H1 (cell line): ENCODE measurements around the gene CTNND2.

Source experiments
- ASH2L ChIP-seq: fragments of 200-600, 300-600 bp; sonication (generic); IDR thresholded peaks from one replicate; pipeline ENCODE4 v1.7.1; 2017; ENCODE audit warnings: low read length
- ATF2 ChIP-seq: IDR thresholded peaks from 2 replicates; pipeline ENCODE4 v1.6.1; 2012; ENCODE audit warnings: low read length, inconsistent platforms
- CTCF ChIP-seq, 3 experiments: IDR thresholded peaks; 1 replicate in 2 of 3; 2 replicates in 1 of 3; pipeline versions ENCODE4 v1.5.1 to v1.6.1; 2011; ENCODE audit warnings: low read length in 3 of 3, mild to moderate bottlenecking in 3 of 3, inconsistent platforms in 2 of 3, low read depth in 1 of 3, moderate library complexity in 1 of 3; ENCODE audit not compliant: insufficient read depth in 1 of 3; ENCODE audit errors: control extremely low read depth in 1 of 3
- EGR1 ChIP-seq: IDR thresholded peaks from 2 replicates; pipeline ENCODE4 v1.6.1; 2011; ENCODE audit warnings: low read depth, low read length, borderline replicate concordance
- EP300 ChIP-seq, 2 experiments: IDR thresholded peaks; 1 replicate in 1 of 2; 2 replicates in 1 of 2; pipeline ENCODE4 v1.6.1; 2011 to 2012; ENCODE audit warnings: low read depth in 2 of 2, low read length in 2 of 2, mild to moderate bottlenecking in 2 of 2, borderline replicate concordance in 1 of 2, inconsistent platforms in 1 of 2, moderate library complexity in 1 of 2
- EZH2 ChIP-seq: fragments of 200-600 bp; sonication (generic); IDR thresholded peaks from 2 replicates; pipeline ENCODE4 v1.7.1; 2012; ENCODE audit warnings: low read depth, mild to moderate bottlenecking, moderate library complexity, low read length, inconsistent platforms; ENCODE audit not compliant: severe bottlenecking
- GABPA ChIP-seq: IDR thresholded peaks from 2 replicates; pipeline ENCODE4 v1.6.1; 2011; ENCODE audit warnings: mild to moderate bottlenecking, low read length, moderate library complexity, borderline replicate concordance; ENCODE audit not compliant: insufficient read depth
- HDAC6 ChIP-seq: IDR thresholded peaks from one replicate; pipeline ENCODE4 v1.7.1; 2012; ENCODE audit warnings: low read depth, mild to moderate bottlenecking, inconsistent platforms, low read length, moderate library complexity
- NRF1 ChIP-seq: IDR thresholded peaks from 2 replicates; pipeline ENCODE4 v1.6.1; 2011; ENCODE audit warnings: mild to moderate bottlenecking, low read depth, low read length, improper control_type of control experiment
- POLR2A ChIP-seq, 2 experiments: IDR thresholded peaks; 1 replicate in 1 of 2; 2 replicates in 1 of 2; pipeline ENCODE4 v1.6.1; 2011; ENCODE audit warnings: low read depth in 2 of 2, low read length in 2 of 2, mild to moderate bottlenecking in 2 of 2; ENCODE audit errors: control extremely low read depth in 1 of 2
- RAD21 ChIP-seq, 2 experiments: IDR thresholded peaks in 1 of 2; conservative IDR thresholded peaks in 1 of 2; 2 replicates each; pipeline ENCODE4 v1.6.1; 2011; ENCODE audit warnings: low read depth in 2 of 2, low read length in 2 of 2, improper control_type of control experiment in 1 of 2, inconsistent platforms in 1 of 2, mild to moderate bottlenecking in 1 of 2, moderate library complexity in 1 of 2
- SIN3A ChIP-seq, 2 experiments: IDR thresholded peaks in 1 of 2; conservative IDR thresholded peaks in 1 of 2; 2 replicates each; pipeline ENCODE4 v1.6.1; 2011 to 2012; ENCODE audit warnings: low read length in 2 of 2, improper control_type of control experiment in 1 of 2, low read depth in 1 of 2, mild to moderate bottlenecking in 1 of 2
- SP4 ChIP-seq: IDR thresholded peaks from 2 replicates; pipeline ENCODE4 v1.6.1; 2012; ENCODE audit warnings: low read length, inconsistent platforms

- TF ChIP-seq RAD21 (IDR thresholded peaks at IDR 0.05 in 1 of 2, conservative IDR thresholded peaks at IDR 0.05 in 1 of 2; ENCODE audit: low read depth in 2 of 2, low read length in 2 of 2) (no peak), GABPA (no peak), CTCF (IDR thresholded peaks at IDR 0.05; ENCODE audit: control extremely low read depth in 1 of 3, insufficient read depth in 1 of 3, low read depth in 1 of 3, low read length in 3 of 3) (no peak), NRF1 (no peak), EGR1 (no peak), EZH2 (no peak), SP4 (no peak), POLR2A (IDR thresholded peaks at IDR 0.05; ENCODE audit: control extremely low read depth in 1 of 2, low read depth in 2 of 2, low read length in 2 of 2) (no peak), EP300 (IDR thresholded peaks at IDR 0.05; ENCODE audit: borderline replicate concordance in 1 of 2, low read depth in 2 of 2, low read length in 2 of 2) (no peak), ATF2 (no peak), SIN3A (conservative IDR thresholded peaks at IDR 0.05 in 1 of 2, IDR thresholded peaks at IDR 0.05 in 1 of 2; ENCODE audit: low read depth in 1 of 2, low read length in 2 of 2) (no peak), ASH2L (no peak), HDAC6 (no peak)
These were observed 496.6 kb downstream of the CTNND2 start for GRCh38 chr5:11407556-11408145.
